IPS DF 4.7 (cell line): ENCODE measurements around the gene NAP1L4.

Source experiments
- DNase-seq: peaks from one replicate; pipeline ENCODE4 v3.0.0-alpha.2; 2013; ENCODE audit warnings: low spot score; ENCODE audit errors: extremely low read depth

NAP1L4 gene

GRCh38 chr11:3011891-3012885 is 20.1 kb upstream of the NAP1L4 start:
- no peak for DNase-seq

- DNase-seq, result no peak
These were observed 18.6 kb upstream of the NAP1L4 start for GRCh38 chr11:3010521-3011275.

DNA sequence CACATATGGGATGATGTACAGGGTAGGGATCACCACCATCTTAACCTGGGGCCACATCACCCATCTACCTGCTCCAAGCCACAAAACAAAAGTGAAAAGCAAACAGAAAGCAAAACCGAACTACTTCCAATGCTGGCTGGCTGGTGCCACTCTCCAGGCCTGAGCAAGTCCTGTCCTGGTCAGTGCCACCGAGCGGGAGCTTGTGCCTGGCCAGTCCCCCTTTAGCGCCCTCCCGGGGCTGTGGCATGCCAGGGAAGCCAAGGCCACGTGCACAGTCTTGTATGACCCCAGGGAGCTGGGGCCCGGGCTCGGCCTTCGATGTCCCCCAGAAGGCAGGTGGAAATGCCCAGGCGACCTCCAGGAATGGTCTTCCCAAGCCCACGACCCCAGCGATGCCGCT is 17.9 kb upstream of the NAP1L4 start:
- no peak for DNase-seq

DNA sequence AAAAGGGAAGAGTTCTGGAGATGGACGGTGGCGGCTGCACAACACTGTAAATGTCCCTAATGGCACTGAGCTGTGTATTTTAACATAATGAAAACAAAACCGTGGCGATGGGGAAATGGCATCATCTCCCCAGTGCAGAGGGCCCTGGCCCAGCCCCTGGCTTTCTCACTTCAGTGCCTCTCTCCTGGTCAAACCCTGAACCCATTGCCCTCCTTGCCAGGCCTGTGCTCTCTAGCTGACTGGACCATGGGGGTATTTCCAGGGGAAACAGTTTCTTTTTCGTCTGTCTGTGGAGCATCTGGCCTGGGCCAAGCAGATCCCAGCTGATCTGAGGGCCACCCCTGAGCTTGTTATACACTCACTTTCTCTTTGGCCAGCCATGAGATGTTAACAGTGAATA is 17.4 kb upstream of the NAP1L4 start:
- no peak for DNase-seq

DNA sequence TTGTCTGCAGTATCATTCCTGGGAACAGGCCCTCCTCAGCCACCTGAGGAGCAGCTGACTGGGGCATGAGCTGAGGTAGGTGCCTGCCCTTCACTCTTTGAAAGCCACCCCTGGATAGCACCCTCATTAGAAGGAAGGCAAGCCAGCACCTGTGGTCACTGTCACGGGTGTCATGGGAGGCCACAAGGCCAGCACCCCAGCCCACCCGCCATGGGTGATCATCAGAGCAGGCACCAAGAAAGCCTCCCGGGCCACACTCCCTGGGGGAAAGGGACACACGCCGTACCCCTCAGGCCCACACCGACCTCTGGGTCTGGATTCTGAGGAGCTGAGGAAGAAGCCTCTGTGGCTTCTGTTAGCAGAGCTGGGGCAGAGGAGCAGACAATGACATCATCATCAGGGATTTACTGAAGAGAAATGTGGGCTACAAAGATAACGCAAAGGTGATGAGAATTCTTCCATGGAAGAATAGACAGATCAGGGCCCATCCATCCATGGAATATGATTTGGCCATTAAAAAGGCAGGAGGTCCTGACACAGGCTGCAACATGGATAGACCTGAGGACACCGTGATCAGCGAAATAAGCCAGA is 16.7 kb upstream of the NAP1L4 start:
- no peak for DNase-seq

DNA sequence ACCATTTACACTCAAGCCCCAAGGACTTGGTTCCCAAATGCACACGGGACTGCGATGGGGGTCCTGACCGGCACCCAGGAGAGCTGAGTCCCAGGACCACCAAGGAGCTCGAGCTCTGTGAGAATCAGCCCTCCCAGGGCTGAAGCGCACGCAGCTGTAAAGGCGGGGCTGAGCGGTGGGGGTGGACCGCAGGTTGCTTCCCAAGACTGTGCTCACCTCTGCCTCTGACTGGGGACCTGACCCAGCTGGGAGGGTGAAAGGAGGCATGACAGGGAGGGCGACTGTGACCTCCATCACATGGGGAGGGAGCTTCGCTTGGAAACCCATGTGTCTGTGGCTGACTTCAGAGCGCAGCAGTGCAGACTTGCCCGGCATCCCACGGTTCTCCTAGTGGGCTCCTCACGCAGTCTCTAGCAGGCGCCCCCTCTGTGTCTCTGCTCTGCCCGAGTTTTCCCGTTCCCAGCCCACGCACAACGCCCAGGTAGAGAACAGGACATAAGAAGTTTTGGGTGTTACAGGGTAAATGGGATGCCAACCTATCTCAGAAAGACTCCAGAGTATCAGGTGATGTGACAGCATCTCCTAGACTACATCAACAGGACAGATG is 15.4 kb upstream of the NAP1L4 start:
- no peak for DNase-seq

DNA sequence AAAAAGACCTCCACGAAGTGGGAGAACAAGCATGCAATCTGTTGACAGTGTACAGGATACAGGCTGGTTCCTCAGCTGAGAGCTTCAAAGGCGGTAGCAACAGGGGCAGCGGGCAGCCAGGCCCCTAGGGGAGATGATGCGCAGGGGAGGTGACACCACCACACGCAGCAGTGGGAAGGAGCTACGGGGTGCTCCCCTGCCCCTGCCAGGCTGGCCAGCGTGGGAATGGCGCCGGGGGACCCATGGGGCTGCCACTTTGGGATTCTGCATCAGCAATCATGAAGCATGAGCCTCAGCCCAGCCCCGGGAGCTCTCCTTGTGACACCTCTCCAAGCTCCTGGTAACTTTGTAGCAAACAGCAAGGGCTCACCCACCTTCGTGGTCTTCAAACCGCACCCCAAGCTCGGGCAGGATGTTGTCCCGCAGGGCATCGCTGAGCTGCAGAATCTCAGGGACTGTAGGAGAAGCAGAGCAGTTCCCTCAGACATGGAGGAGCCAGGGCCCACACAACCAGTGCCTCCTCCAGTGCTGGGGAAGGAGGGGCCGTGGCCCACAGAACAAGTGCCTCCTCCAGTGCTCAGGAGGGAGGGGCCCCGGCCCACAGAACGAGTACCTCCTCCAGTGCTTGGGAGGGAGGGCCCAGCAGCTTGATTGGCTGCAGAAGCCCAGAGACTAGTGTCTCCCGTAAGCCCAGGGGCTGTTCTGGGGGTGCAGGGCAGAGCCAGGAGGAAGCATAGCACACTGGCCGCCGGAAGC is 14.6 kb upstream of the NAP1L4 start:
- DNase-seq, result no peak

DNA sequence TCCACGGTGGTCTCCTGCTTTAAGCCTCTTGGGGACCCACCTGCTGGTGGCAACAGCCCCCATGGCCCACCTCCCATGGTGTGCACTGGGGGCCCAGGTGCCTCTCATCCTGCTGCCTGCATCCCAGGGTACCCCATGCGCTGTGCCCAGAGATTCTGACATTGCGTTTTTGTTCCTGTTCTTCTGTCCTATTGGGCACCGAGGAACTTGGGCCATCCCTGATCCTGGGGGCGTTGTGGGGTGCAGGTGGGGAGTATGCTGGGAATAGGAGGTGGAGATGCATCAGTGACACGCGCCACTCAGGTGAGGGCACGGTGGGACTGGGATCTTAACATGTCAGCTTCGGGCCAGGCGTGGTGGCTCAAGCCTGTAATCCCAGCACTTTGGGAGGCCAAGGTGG is 12.4 kb upstream of the NAP1L4 start:
- DNase-seq, result no peak

GRCh38 chr11:3003396-3004231 is 11.5 kb upstream of the NAP1L4 start:
- DNase-seq, result no peak

GRCh38 chr11:3002871-3003270 is 10.7 kb upstream of the NAP1L4 start:
- no peak for DNase-seq

- no peak for DNase-seq
These were observed 10.3 kb upstream of the NAP1L4 start for GRCh38 chr11:3002351-3002861.

DNA sequence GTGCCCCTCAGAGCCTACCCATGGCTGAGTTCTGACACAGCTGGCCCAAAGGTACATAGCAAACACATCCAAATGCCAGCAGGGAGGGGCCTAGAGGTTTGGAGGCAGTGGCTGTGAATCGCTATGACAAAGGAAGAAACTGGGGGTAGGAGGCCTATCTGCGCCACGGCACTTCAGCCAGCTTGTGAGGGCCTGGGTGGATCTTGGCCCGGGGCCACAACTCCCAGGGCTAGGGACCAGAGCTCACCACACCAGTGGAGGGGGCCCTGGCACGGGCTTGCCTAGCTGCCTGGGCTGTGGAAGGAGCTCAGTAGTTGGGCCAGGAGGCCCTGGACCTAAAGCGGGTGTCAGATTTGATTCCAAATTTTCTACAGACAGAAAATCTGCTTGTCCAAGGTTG is 9.4 kb upstream of the NAP1L4 start:
- DNase-seq, result no peak

DNA sequence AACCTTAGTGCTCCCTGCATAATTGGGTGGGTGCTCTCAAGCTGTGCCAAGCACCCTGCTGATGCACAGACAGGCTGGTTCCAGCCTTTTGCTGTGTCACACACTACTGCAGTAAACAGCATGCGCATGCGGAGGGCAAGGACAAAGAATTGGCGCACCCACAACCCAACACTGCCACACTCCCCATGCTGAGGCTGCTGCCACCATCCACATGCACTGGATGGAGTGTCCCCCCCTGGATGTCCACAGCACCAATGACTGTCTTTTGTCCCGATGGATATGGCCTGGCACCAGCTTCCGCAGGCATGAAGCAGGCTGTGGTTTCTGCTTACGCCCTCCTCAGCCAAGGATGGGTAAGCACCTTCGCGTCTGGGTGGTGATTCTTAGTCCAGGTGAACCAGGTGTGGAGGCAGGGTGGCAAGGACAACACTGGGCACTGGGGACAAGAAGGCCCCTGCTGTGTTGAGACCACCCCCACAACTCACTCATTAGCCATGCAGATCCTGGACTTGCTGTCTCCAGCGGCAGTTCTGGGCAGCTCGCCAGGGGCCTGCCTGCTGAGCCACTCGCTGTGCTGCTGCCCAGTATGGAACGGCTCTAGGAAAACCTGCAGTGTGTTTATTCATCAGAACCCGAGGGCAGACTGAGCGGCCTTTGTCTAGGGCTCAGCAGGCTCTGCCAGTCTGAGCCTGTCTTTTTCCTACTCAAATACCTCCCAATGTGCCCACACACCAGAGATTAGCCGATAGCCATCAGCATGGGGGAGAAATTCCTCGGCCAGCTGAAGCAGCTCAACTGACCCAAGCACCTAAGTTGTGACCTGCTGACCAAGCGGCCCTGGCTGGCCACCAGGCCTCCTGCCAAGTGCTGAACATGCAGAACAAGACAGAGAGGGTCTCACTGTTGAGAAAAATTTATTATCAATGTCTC is 8.2 kb upstream of the NAP1L4 start:
- no peak for DNase-seq

- DNase-seq, result no peak
These were observed 7.4 kb upstream of the NAP1L4 start for GRCh38 chr11:2999464-2999998.

DNA sequence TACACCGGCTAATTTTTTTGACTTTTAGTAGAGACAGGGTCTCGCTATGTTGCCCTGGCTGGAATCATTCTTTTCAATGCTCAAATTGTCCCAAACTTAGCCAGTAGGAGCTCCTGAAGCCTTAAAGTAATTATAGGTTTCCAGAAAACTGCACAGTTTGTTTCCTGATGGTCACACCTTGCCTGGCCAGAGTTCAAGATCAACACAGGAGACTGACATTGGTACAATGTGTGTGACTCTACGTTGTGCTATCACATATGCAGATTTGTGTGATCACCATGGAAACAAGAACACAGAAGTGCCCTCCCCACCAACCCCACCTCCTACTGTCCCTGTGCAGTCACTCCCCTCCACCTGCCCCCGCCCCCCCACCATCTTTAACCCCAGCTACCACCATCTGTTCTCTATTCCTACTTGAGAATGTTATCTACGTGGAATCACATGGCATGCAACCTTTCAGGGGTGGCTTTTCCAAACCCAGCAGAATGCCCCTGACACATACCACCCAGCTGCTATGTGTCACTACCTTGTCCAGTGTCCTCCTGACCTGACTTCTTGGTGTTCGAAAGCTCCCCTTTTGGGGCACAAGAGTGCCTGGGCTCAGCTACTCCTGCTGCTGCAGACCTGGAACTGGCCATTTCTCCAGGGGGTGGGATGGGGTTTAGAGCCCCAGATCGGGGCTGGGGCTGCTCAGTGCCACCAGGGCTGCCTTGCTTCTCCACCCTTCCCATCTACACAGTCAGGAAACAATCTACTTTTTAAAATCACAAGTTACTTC is 6.1 kb upstream of the NAP1L4 start:
- no peak for DNase-seq

GRCh38 chr11:2997406-2997805 is 5.3 kb upstream of the NAP1L4 start:
- DNase-seq, result no peak

DNA sequence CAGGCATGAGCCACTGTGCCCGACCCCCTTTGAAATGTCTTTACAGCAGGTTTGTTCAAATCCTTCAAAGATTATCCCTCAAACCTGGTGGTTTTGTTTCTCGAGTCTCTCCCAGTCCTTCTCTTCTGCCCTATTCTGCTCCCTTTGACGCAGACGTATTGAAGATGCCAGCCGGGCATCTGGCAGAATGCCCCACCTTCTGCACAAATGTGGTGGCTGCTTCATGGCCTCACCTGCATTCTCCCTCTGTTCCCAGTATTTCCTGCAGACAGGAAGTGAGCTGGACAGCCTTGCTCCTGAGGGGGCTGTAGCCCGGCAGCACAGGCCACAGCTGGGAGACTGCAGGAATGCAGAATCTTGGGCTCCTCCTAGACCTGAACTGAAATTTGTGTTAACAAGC is 4.8 kb upstream of the NAP1L4 start:
- DNase-seq, result no peak
